Upper lobe of left lung (tissue), 6 donors: Measurements from ENCODE around the gene TECPR1. TPM values are rescaled to one million over a fixed set of nuclear protein-coding genes. Genes with fewer than 3 reads are reported as not detected.

Experiments used
- ATAC-seq, 2 donors: fragments of 200-7000 bp; cut with Tn5 transposase; one replicate each; pipeline ENCODE4 v1.9.1; 2022; ENCODE audit warnings: mild to moderate bottlenecking in 2 of 2, moderate library complexity in 2 of 2; ENCODE audit not compliant: low FRiP score in 2 of 2
- DNase-seq, 2 donors: peaks; one replicate each; pipeline ENCODE4 v3.0.0-alpha.2; 2019 to 2020
- H3K27ac ChIP-seq, 4 donors: fragments of 200-600 bp; sonication (generic); one replicate each; pipeline ENCODE4 v1.5.1; 2016 to 2019
- H3K27me3 ChIP-seq, 4 donors: fragments of 200-600 bp; sonication (generic); one replicate each; pipeline ENCODE4 v1.5.1; 2017 to 2019
- H3K36me3 ChIP-seq, 4 donors: fragments of 200-600 bp; sonication (generic); one replicate each; pipeline ENCODE4 v1.5.1; 2016 to 2019
- H3K4me1 ChIP-seq, 4 donors: fragments of 200-600 bp; sonication (generic); one replicate each; pipeline ENCODE4 v1.5.1; 2018 to 2019
- H3K4me3 ChIP-seq, 4 donors: fragments of 200-600 bp; sonication (generic); one replicate each; pipeline ENCODE4 v1.5.1; 2017 to 2019; ENCODE audit warnings: mild to moderate bottlenecking in 2 of 4, moderate library complexity in 1 of 4
- H3K9me3 ChIP-seq, 4 donors: fragments of 200-600 bp; sonication (generic); one replicate each; pipeline ENCODE4 v1.5.1; 2018 to 2019
- EP300 ChIP-seq, 4 donors: sonication (generic); formaldehyde crosslinking; IDR thresholded peaks; one replicate each; pipeline ENCODE4 v1.5.1; 2017; ENCODE audit warnings: antibody characterized with exemption in 4 of 4, control low read depth in 2 of 4
- POLR2A ChIP-seq, 4 donors: fragments of 450-650 bp; IDR thresholded peaks; one replicate each; pipeline ENCODE4 v1.5.1; 2016 to 2017; ENCODE audit warnings: antibody characterized with exemption in 4 of 4, mild to moderate bottlenecking in 2 of 4
- POLR2AphosphoS5 ChIP-seq, 2 donors: sonication (generic); formaldehyde crosslinking; IDR thresholded peaks; one replicate each; pipeline ENCODE4 v1.5.1; 2017; ENCODE audit warnings: antibody characterized with exemption in 2 of 2
- WGBS, 2 donors: methylation state at CpG; one replicate each; pipeline ENCODE4 v1.1.5; 2017 to 2018; 5-methylcytosine and 5-hydroxymethylcytosine counted together
- total RNA-seq, 6 donors: library from RNA; depleted of rRNA in 4 of 6; stranded (reverse); fragments of >200 nt in 4 of 6; gene quantifications; one replicate each; pipeline versions ENCODE4 v1.1.0 to v1.2.1, GENCODE V29; 2016 to 2021
- TF ChIP-seq, protein P1 (sequence below), 6 experiments: fragments of 450-650 bp in 4 of 6; fragments of 200-600 bp in 2 of 6; sonication (generic) in 2 of 6; IDR thresholded peaks; one replicate each; pipeline ENCODE4 v1.5.1; 2016 to 2019; ENCODE audit warnings: antibody characterized with exemption in 6 of 6
- donor health status: DM: no; HTN: no; CAD: no; lungs with moderate emphysema.
- donor health status: DM: no; HTN: yes; CAD: no; lungs with severe emphysema.

Gene TECPR1
- total RNA-seq, 6 donors from 2014 or later = 16.6 to 101 (median 55.0) TPM

DNA sequence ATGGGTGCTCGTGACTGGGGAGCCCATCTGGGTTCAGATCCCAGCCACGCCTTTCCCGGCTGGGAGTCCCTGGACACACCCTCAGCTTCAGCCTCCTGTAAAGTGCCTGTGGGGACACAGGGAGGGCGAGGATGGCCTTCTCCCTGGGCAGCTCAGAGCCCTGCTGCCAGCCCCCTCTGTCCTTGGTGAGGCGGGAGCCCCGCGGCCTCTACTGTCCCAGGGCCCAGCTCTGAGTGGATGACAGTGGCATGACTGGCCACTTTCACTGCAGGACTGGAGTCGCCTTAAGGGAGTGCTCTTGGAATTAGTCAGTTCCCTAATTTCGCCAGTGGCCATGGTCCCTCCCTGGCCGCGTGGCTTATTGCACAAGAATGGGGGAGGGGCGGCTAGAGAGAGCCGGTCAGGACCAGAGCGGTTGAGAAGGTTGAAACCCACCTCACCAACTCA lies 34.1 kb upstream of the TECPR1 start:
- Histone ChIP-seq H3K27me3 (no peaks in the 10 kb centered on the region), H3K9me3 (no peaks in the 10 kb centered on the region), H3K27ac (peak overlapping the region; percentile 98 to 100 (median 99)), H3K4me3 (peak overlapping the region in 3 of 4 donors; percentile 91 to 98 (median 93)), H3K4me1 (peaks cover 58 to 72% (median 67%) of the 10 kb centered on the region in 4 donors), H3K36me3 (peaks cover 4 to 44% (median 27%) of the 10 kb centered on the region in 4 donors)
- ATAC-seq (peak; percentile 25 to 33), DNase-seq (peak; percentile 76 to 89)
- TF ChIP-seq, protein P1, sequence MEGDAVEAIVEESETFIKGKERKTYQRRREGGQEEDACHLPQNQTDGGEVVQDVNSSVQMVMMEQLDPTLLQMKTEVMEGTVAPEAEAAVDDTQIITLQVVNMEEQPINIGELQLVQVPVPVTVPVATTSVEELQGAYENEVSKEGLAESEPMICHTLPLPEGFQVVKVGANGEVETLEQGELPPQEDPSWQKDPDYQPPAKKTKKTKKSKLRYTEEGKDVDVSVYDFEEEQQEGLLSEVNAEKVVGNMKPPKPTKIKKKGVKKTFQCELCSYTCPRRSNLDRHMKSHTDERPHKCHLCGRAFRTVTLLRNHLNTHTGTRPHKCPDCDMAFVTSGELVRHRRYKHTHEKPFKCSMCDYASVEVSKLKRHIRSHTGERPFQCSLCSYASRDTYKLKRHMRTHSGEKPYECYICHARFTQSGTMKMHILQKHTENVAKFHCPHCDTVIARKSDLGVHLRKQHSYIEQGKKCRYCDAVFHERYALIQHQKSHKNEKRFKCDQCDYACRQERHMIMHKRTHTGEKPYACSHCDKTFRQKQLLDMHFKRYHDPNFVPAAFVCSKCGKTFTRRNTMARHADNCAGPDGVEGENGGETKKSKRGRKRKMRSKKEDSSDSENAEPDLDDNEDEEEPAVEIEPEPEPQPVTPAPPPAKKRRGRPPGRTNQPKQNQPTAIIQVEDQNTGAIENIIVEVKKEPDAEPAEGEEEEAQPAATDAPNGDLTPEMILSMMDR (IDR thresholded peaks at IDR 0.05) = peak in 1 of 6 experiments; percentile 17
- TF ChIP-seq POLR2AphosphoS5 (IDR thresholded peaks at IDR 0.05) = peak; percentile 76 to 87
- peak in 1 of 4 donors; percentile 94 for TF ChIP-seq EP300 (IDR thresholded peaks at IDR 0.05)
- TF ChIP-seq POLR2A (IDR thresholded peaks at IDR 0.05) = peak in 1 of 4 donors; percentile 66
- 27 to 29% methylated on average over 2 to 6 of the region's 14 CpGs for WGBS, 2 donors

DNA sequence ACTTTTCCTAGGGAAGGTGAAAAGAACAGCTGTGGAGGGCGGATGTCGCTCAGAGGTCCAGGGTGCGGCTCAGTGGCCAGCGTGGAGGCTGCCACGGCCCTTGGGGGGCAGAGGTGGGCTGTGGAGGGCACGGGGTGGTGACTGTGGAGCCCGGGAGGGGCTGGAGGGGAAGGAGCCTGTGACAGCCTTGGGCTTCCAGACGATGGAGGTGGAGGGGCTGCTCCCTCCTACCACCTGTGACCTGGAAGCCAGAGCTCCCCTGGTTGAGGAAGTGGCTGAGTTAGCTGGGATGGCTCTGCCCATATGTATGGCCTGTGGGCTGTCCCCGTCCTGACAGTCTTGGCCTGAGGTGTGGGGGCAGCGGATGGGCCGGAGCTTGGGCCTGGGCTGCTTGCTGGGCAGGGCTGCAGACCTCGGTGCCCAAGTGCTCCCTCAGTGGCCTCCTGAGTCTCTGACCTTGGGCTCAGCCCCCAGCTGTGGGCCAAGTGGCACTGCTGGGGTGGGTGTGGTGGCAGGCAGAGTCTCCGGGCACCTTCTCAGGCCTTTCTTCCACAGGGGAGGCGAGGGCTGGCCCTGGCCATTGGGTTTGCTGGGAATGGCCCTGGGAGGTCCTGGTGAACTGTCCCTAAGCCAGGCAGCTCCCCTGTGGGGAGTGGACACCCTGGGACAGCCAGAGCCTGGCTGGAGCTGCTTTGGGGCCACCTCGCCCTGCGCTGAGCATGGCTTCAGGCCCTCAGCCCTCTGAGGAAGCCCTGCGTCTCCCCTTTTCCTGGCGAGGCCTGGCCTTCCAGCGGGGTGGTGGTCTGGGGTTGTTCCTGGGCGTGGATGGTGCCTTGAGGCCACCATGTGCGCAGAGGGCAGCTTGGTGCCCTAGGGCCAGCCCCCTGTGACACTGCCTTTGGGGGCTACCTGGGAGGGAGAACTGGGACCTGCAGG lies 33.4 kb upstream of the TECPR1 start:
- peaks cover 61 to 78% (median 72%) of the 10 kb centered on the region in 4 donors for H3K4me1 ChIP-seq
- 51 to 59% methylated on average over 8 to 21 of the region's 21 CpGs for WGBS, 2 donors
- peaks cover 4 to 38% (median 21%) of the 10 kb centered on the region in 4 donors for H3K36me3 ChIP-seq
- TF ChIP-seq POLR2AphosphoS5 (IDR thresholded peaks at IDR 0.05) (no peak), EP300 (IDR thresholded peaks at IDR 0.05) (no peak), POLR2A (IDR thresholded peaks at IDR 0.05) (no peak)
- TF ChIP-seq, protein P1 (IDR thresholded peaks at IDR 0.05) = no peak
- no peaks in the 10 kb centered on the region for H3K9me3 ChIP-seq
- no peaks in the 10 kb centered on the region for H3K27me3 ChIP-seq
- no peak for ATAC-seq
- peak overlapping the region; percentile 89 to 98 (median 92) for H3K4me3 ChIP-seq
- DNase-seq = peak in 1 of 2 donors; percentile 74
- H3K27ac ChIP-seq = peak overlapping the region; percentile 98 to 100 (median 99)

DNA sequence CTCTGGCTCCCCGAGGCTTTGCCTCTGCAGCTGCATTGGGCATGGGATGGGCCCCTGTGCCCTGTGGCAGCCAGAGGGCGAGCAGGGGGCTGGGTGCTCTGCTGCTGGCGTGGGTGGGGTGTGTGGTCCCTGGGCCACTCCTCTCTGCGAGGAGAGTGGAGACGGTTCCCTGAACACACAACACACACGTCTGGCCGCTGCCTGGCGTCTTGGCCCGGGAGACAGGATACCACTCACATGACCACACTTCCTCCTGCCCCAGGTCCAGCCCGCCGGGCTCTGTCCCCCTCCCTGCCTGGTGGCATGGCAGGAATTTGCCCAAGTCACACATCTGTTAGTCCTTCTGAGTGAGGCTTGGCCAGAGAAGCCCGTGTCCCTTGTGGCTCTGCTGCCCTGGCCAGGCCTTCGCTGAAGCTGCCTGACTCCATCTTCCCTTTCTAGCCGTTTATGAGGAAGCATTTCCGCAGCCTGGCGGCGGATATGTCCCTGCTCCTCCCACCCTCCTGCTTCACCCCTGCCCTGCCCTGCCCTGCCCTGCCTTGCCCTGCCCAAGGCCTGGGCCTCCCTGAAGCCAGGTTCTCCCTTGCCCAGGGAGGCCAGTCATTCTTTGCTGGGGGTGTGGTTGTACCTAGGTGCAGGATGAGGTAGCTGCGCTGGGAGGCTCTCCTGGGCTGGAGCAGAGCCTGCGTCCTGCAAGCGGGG lies 32.5 kb upstream of the TECPR1 start:
- DNase-seq (peak; percentile 90 to 93), ATAC-seq (peak; percentile 62 to 78)
- Histone ChIP-seq H3K4me1 (peaks cover 58 to 77% (median 71%) of the 10 kb centered on the region in 4 donors), H3K36me3 (peaks cover 4 to 36% (median 20%) of the 10 kb centered on the region in 4 donors), H3K4me3 (peak overlapping the region; percentile 89 to 98 (median 92)), H3K27ac (peak overlapping the region; percentile 98 to 100 (median 99)), H3K9me3 (no peaks in the 10 kb centered on the region), H3K27me3 (no peaks in the 10 kb centered on the region)
- peak in 2 of 4 donors; percentile 35 to 90 for TF ChIP-seq POLR2A (IDR thresholded peaks at IDR 0.05)
- no peak for TF ChIP-seq EP300 (IDR thresholded peaks at IDR 0.05)
- TF ChIP-seq, protein P1 (IDR thresholded peaks at IDR 0.05) = peak in 2 of 6 experiments; percentile 16 to 20
- peak; percentile 66 to 86 for TF ChIP-seq POLR2AphosphoS5 (IDR thresholded peaks at IDR 0.05)
- WGBS, 2 donors = 10 to 16% methylated on average over 4 to 10 of the region's 20 CpGs

GRCh38 chr7:98283887-98284222 lies 31.8 kb upstream of the TECPR1 start:
- no peak for TF ChIP-seq EP300 (IDR thresholded peaks at IDR 0.05)
- no peak for TF ChIP-seq POLR2AphosphoS5 (IDR thresholded peaks at IDR 0.05)
- no peak for TF ChIP-seq POLR2A (IDR thresholded peaks at IDR 0.05)
- TF ChIP-seq, protein P1 (IDR thresholded peaks at IDR 0.05) = no peak
- H3K4me1 ChIP-seq = peaks cover 52 to 73% (median 65%) of the 10 kb centered on the region in 4 donors
- no peak for DNase-seq

More at GRCh38 chr7:98283887-98284222, 31.8 kb upstream of the TECPR1 start:
- WGBS, 2 donors = 21% methylated on average over 8 of the region's 8 CpGs; no CpG with 5 or more reads in 1 of the 2 donors
- Histone ChIP-seq H3K27ac (peak overlapping the region; percentile 98 to 100 (median 99)), H3K27me3 (no peaks in the 10 kb centered on the region), H3K36me3 (peaks cover 1 to 31% (median 17%) of the 10 kb centered on the region in 4 donors), H3K4me3 (peak overlapping the region; percentile 89 to 98 (median 92)), H3K9me3 (no peaks in the 10 kb centered on the region)
- no peak for ATAC-seq
